Naive thymus-derived CD8-positive, alpha-beta T cell (primary cell): ENCODE results near the gene XYLT1. TPM values are rescaled to one million over a fixed set of nuclear protein-coding genes. Genes with fewer than 3 reads are reported as not detected.
A peak's percentile ranks its signal among the peaks of the same experiment; 100 is the strongest.

Source experiments
- ATAC-seq, 2 donors: fragments of 150-1000 bp; cut with Tn5 transposase in 1 of 2; sonication (Bioruptor Pico), chemical (Tn5 transposase) in 1 of 2; 1 replicate in 1 of 2; 2 replicates in 1 of 2; pipeline ENCODE4 v1.10.0; 2021; ENCODE audit warnings: mild to moderate bottlenecking in 2 of 2, moderate library complexity in 2 of 2
- POLR2A ChIA-PET: fragments of 350-600 bp; sonication (Branson Sonifier 250); formaldehyde crosslinking; loops from one replicate; lab custom pipeline; 2021; ENCODE audit warnings: antibody characterized with exemption; lab: Charles Lee
- DNase-seq, 10 donors: peaks; one replicate each; pipeline versions ENCODE4 v3.0.0 to v3.0.0-alpha.2; 2020 to 2022
- H3K27ac Mint-ChIP-seq, 10 donors: one replicate each; pipeline ENCODE4 v1.8.0; 2020 to 2022; ENCODE audit warnings: mild to moderate bottlenecking in 10 of 10, mixed read lengths in 10 of 10, moderate library complexity in 4 of 10, inconsistent platforms in 1 of 10
- H3K27me3 Mint-ChIP-seq, 5 donors: one replicate each; pipeline ENCODE4 v1.8.0; 2021 to 2022; ENCODE audit warnings: mixed read lengths in 5 of 5
- H3K36me3 Mint-ChIP-seq, 3 donors: one replicate each; pipeline ENCODE4 v1.8.0; 2020 to 2022; ENCODE audit warnings: mixed read lengths in 3 of 3, mild to moderate bottlenecking in 2 of 3, inconsistent platforms in 1 of 3
- H3K4me1 Mint-ChIP-seq, 4 donors: one replicate each; pipeline ENCODE4 v1.8.0; 2021 to 2022; ENCODE audit warnings: mixed read lengths in 4 of 4
- H3K4me3 Mint-ChIP-seq, 10 donors: one replicate each; pipeline ENCODE4 v1.8.0; 2020 to 2022; ENCODE audit warnings: mild to moderate bottlenecking in 10 of 10, mixed read lengths in 10 of 10, moderate library complexity in 6 of 10, inconsistent platforms in 1 of 10
- H3K9me3 Mint-ChIP-seq, 9 donors: one replicate each; pipeline ENCODE4 v1.8.0; 2020 to 2022; ENCODE audit warnings: mixed read lengths in 9 of 9, mild to moderate bottlenecking in 3 of 9, inconsistent platforms in 1 of 9, moderate library complexity in 1 of 9
- polyA plus RNA-seq, 3 donors: library from polyadenylated mRNA; unstranded; fragments of 300-500 nt; fragmentation: Illumina TruSeq; gene quantifications; one replicate each; pipeline ENCODE4 v1.2.3, GENCODE V29; 2021
- total RNA-seq, 8 experiments: library from RNA in 2 of 8; stranded (reverse) in 2 of 8; gene quantifications; one replicate each; pipeline ENCODE4 v1.2.3 and lab custom pipeline; 2021 to 2026

XYLT1 gene
- total and polyA plus RNA-seq, 5 experiments from 2014 or later, result 0.44 to 50.7 (median 1.4) TPM

- H3K27ac Mint-ChIP-seq, result no peak overlapping the region
- peaks cover 0 to 2% (median 0%) of the 10 kb centered on the region in 9 donors for H3K9me3 Mint-ChIP-seq
- POLR2A ChIA-PET, result no interaction called here
- H3K36me3 Mint-ChIP-seq, result no peaks in the 10 kb centered on the region
- no peaks in the 10 kb centered on the region for H3K27me3 Mint-ChIP-seq
- H3K4me3 Mint-ChIP-seq, result no peak overlapping the region
- DNase-seq (no peak), ATAC-seq (no peak)
- peaks cover 2 to 5% (median 3%) of the 10 kb centered on the region in 4 donors for H3K4me1 Mint-ChIP-seq
Measured at GRCh38 chr16:17063201-17064139, 407.3 kb downstream of the XYLT1 start.

- POLR2A ChIA-PET, result no interaction called here
- peaks cover 0 to 2% (median 0%) of the 10 kb centered on the region in 3 donors for H3K36me3 Mint-ChIP-seq
Measured at GRCh38 chr16:17062676-17063075, 408.1 kb downstream of the XYLT1 start.

GRCh38 chr16:17061326-17061725, 409.4 kb downstream of the XYLT1 start:
- H3K4me3 Mint-ChIP-seq, result no peak overlapping the region
- ATAC-seq (no peak), DNase-seq (no peak)
- H3K27ac Mint-ChIP-seq, result no peak overlapping the region
- peaks cover 0 to 2% (median 0%) of the 10 kb centered on the region in 3 donors for H3K36me3 Mint-ChIP-seq
- H3K27me3 Mint-ChIP-seq, result no peaks in the 10 kb centered on the region
- H3K4me1 Mint-ChIP-seq, result peaks cover 2 to 5% (median 3%) of the 10 kb centered on the region in 4 donors
- peaks cover 0 to 2% (median 0%) of the 10 kb centered on the region in 9 donors for H3K9me3 Mint-ChIP-seq
- POLR2A ChIA-PET, result no interaction called here

More at GRCh38 chr16:17062676-17063075, 408.1 kb downstream of the XYLT1 start:
- no peak for DNase-seq
- no peak for ATAC-seq
- Mint-ChIP-seq H3K4me1 (peaks cover 2 to 5% (median 3%) of the 10 kb centered on the region in 4 donors), H3K27ac (no peak overlapping the region), H3K4me3 (no peak overlapping the region), H3K27me3 (no peaks in the 10 kb centered on the region), H3K9me3 (peaks cover 0 to 2% (median 0%) of the 10 kb centered on the region in 9 donors)

- no peak overlapping the region for H3K4me3 Mint-ChIP-seq
- H3K9me3 Mint-ChIP-seq, result peaks cover 0 to 3% (median 0%) of the 10 kb centered on the region in 9 donors
- DNase-seq, result no peak
- peaks cover 2 to 5% (median 3%) of the 10 kb centered on the region in 4 donors for H3K4me1 Mint-ChIP-seq
- ATAC-seq, result no peak
- H3K27me3 Mint-ChIP-seq, result no peaks in the 10 kb centered on the region
- POLR2A ChIA-PET, result no interaction called here
- H3K27ac Mint-ChIP-seq, result no peak overlapping the region
- H3K36me3 Mint-ChIP-seq, result peaks cover 0 to 5% (median 2%) of the 10 kb centered on the region in 3 donors
Measured at GRCh38 chr16:17058471-17058870, 412.3 kb downstream of the XYLT1 start.

- Mint-ChIP-seq H3K36me3 (peaks cover 0 to 22% (median 14%) of the 10 kb centered on the region in 3 donors), H3K9me3 (peaks cover 0 to 19% (median 9%) of the 10 kb centered on the region in 9 donors), H3K27ac (no peak overlapping the region), H3K27me3 (no peaks in the 10 kb centered on the region), H3K4me1 (peaks cover 0 to 4% (median 2%) of the 10 kb centered on the region in 4 donors), H3K4me3 (no peak overlapping the region)
- POLR2A ChIA-PET, result no interaction called here
- ATAC-seq, result no peak
- no peak for DNase-seq
Measured at GRCh38 chr16:17056666-17057065, 414.1 kb downstream of the XYLT1 start.

GRCh38 chr16:17053536-17054160, 417.1 kb downstream of the XYLT1 start:
- peaks cover 0 to 34% (median 9%) of the 10 kb centered on the region in 9 donors for H3K9me3 Mint-ChIP-seq
- H3K4me1 Mint-ChIP-seq, result no peaks in the 10 kb centered on the region
- DNase-seq (no peak), ATAC-seq (no peak)
- no peaks in the 10 kb centered on the region for H3K27me3 Mint-ChIP-seq
- POLR2A ChIA-PET, result no interaction called here
- peaks cover 0 to 31% (median 14%) of the 10 kb centered on the region in 3 donors for H3K36me3 Mint-ChIP-seq
- no peak overlapping the region for H3K4me3 Mint-ChIP-seq
- peak overlapping the region in 1 of 10 donors; percentile 30 for H3K27ac Mint-ChIP-seq
